HEK293 (cell line): ENCODE data around the gene TAS1R3.

Source experiments
- CTCF ChIA-PET: fragments of 350-600 bp; formaldehyde crosslinking; extraction: SDS; loops from one replicate; lab custom pipeline; 2021; ENCODE audit warnings: antibody characterized with exemption; lab: Yijun Ruan, JAX
- POLR2A ChIA-PET: fragments of 300-600 bp; formaldehyde crosslinking; extraction: SDS; loops from one replicate; lab custom pipeline; 2020; ENCODE audit warnings: antibody characterized with exemption, inconsistent platforms; lab: Yijun Ruan, JAX
- H3K27ac ChIP-seq: fragments of 200-500 bp; sonication (Bioruptor generic); 2 replicates; pipeline ENCODE4 v1.5.1; 2014; ENCODE audit warnings: low read depth, low read length, control low read depth, inconsistent platforms; ENCODE audit errors: extremely low read depth
- H3K36me3 ChIP-seq, 2 experiments: fragments of 200-500 bp in 1 of 2; sonication (Bioruptor generic) in 1 of 2; 1 replicate in 1 of 2; 2 replicates in 1 of 2; pipeline ENCODE4 v1.5.1; 2014 to 2017; ENCODE audit warnings: inconsistent platforms in 2 of 2, low read length in 2 of 2; ENCODE audit not compliant: control insufficient read depth in 2 of 2, insufficient read depth in 1 of 2
- H3K4me1 ChIP-seq: fragments of 200-500 bp; sonication (Bioruptor generic); 2 replicates; pipeline ENCODE4 v1.5.1; 2014; ENCODE audit warnings: mild to moderate bottlenecking, low read length, inconsistent platforms; ENCODE audit not compliant: control insufficient read depth, insufficient read depth
- H3K4me3 ChIP-seq: 2 replicates; pipeline ENCODE4 v1.5.1; 2011; ENCODE audit warnings: low read depth, mild to moderate bottlenecking, control low read depth, low read length, moderate library complexity
- H3K9me3 ChIP-seq: fragments of 200-500 bp; sonication (Bioruptor generic); 2 replicates; pipeline ENCODE4 v1.5.1; 2014; ENCODE audit warnings: low read depth, low read length, inconsistent platforms; ENCODE audit not compliant: control insufficient read depth, insufficient read depth
- BCL11A ChIP-seq: fragments of 450-650 bp; formaldehyde crosslinking; IDR thresholded peaks from 2 replicates; pipeline ENCODE4 v1.5.1; 2016; ENCODE audit warnings: low read depth, missing biosample characterization, missing genetic modification characterization
- GLI4 ChIP-seq: fragments of 450-650 bp; formaldehyde crosslinking; IDR thresholded peaks from 2 replicates; pipeline ENCODE4 v1.5.1; 2016; ENCODE audit warnings: missing biosample characterization, missing genetic modification characterization
- YY2 ChIP-seq: fragments of 450-650 bp; formaldehyde crosslinking; IDR thresholded peaks from 2 replicates; pipeline ENCODE4 v1.5.1; 2016; ENCODE audit warnings: missing biosample characterization, missing genetic modification characterization
- ZBTB17 ChIP-seq: fragments of 450-650 bp; formaldehyde crosslinking; IDR thresholded peaks from 2 replicates; pipeline ENCODE4 v1.5.1; 2016; ENCODE audit warnings: missing biosample characterization, missing genetic modification characterization
- ZBTB7A ChIP-seq: fragments of 450-650 bp; formaldehyde crosslinking; IDR thresholded peaks from 2 replicates; pipeline ENCODE4 v1.5.1; 2016; ENCODE audit warnings: low read depth, missing biosample characterization, missing genetic modification characterization
- ZFHX2 ChIP-seq: fragments of 450-650 bp; formaldehyde crosslinking; conservative IDR thresholded peaks from 2 replicates; pipeline ENCODE4 v1.5.1; 2016; ENCODE audit warnings: missing biosample characterization, missing genetic modification characterization
- ZFP37 ChIP-seq: fragments of 450-650 bp; formaldehyde crosslinking; IDR thresholded peaks from 2 replicates; pipeline ENCODE4 v1.5.1; 2016; ENCODE audit warnings: missing biosample characterization, missing genetic modification characterization
- ZNF112 ChIP-seq: fragments of 450-650 bp; formaldehyde crosslinking; IDR thresholded peaks from 2 replicates; pipeline ENCODE4 v1.5.0; 2017; ENCODE audit warnings: missing biosample characterization, missing genetic modification characterization
- ZNF140 ChIP-seq: fragments of 450-650 bp; formaldehyde crosslinking; IDR thresholded peaks from 2 replicates; pipeline ENCODE4 v1.5.1; 2016; ENCODE audit warnings: missing biosample characterization, missing genetic modification characterization
- ZNF175 ChIP-seq: fragments of 450-650 bp; formaldehyde crosslinking; IDR thresholded peaks from 2 replicates; pipeline ENCODE4 v1.5.1; 2016; ENCODE audit warnings: missing biosample characterization, missing genetic modification characterization
- ZNF214 ChIP-seq: fragments of 450-650 bp; formaldehyde crosslinking; IDR thresholded peaks from 2 replicates; pipeline ENCODE4 v1.5.1; 2017; ENCODE audit warnings: missing biosample characterization, mild to moderate bottlenecking, missing genetic modification characterization, borderline replicate concordance
- ZNF239 ChIP-seq: fragments of 450-650 bp; formaldehyde crosslinking; IDR thresholded peaks from 2 replicates; pipeline ENCODE4 v1.5.1; 2016; ENCODE audit warnings: missing biosample characterization, missing genetic modification characterization
- ZNF274 ChIP-seq, 2 experiments: fragments of 200-500 bp in 1 of 2; fragments of 450-650 bp in 1 of 2; sonication (Bioruptor generic) in 1 of 2; formaldehyde crosslinking in 1 of 2; IDR thresholded peaks; 2 replicates each; pipeline versions ENCODE4 v1.5.1 to v1.6.1; 2014 to 2016; ENCODE audit warnings: borderline replicate concordance in 1 of 2, inconsistent platforms in 1 of 2, low read length in 1 of 2, missing biosample characterization in 1 of 2, missing genetic modification characterization in 1 of 2
- ZNF341 ChIP-seq: fragments of 450-650 bp; formaldehyde crosslinking; IDR thresholded peaks from 2 replicates; pipeline ENCODE4; 2016; ENCODE audit warnings: low read depth, missing biosample characterization, missing genetic modification characterization
- ZNF530 ChIP-seq: fragments of 450-650 bp; formaldehyde crosslinking; IDR thresholded peaks from 2 replicates; pipeline ENCODE4 v1.5.1; 2016; ENCODE audit warnings: low read depth, missing biosample characterization, missing genetic modification characterization
- ZNF624 ChIP-seq: fragments of 450-650 bp; formaldehyde crosslinking; IDR thresholded peaks from 2 replicates; pipeline ENCODE4 v1.5.1; 2017; ENCODE audit warnings: missing biosample characterization, missing genetic modification characterization
- ZNF664 ChIP-seq: fragments of 450-650 bp; formaldehyde crosslinking; IDR thresholded peaks from 2 replicates; pipeline ENCODE4 v1.5.1; 2016; ENCODE audit warnings: missing biosample characterization, missing genetic modification characterization
- ZNF792 ChIP-seq: fragments of 450-650 bp; formaldehyde crosslinking; IDR thresholded peaks from 2 replicates; pipeline ENCODE4 v1.5.1; 2016; ENCODE audit warnings: missing biosample characterization, missing genetic modification characterization
- TF ChIP-seq, protein P1 (sequence below): fragments of 450-650 bp; formaldehyde crosslinking; IDR thresholded peaks from 2 replicates; pipeline ENCODE4 v1.5.1; 2016; ENCODE audit warnings: missing biosample characterization, missing genetic modification characterization, borderline replicate concordance
- TF ChIP-seq, protein P2 (sequence below): fragments of 450-650 bp; formaldehyde crosslinking; IDR thresholded peaks from 2 replicates; pipeline ENCODE4 v1.5.1; 2016; ENCODE audit warnings: missing biosample characterization, missing genetic modification characterization
- TF ChIP-seq, protein P3 (sequence below): fragments of 450-650 bp; formaldehyde crosslinking; IDR thresholded peaks from 2 replicates; pipeline ENCODE4 v1.5.1; 2016; ENCODE audit warnings: missing biosample characterization, missing genetic modification characterization
- TF ChIP-seq, protein P4 (sequence below): fragments of 450-650 bp; formaldehyde crosslinking; IDR thresholded peaks from 2 replicates; pipeline ENCODE4 v1.5.1; 2016; ENCODE audit warnings: missing biosample characterization, missing genetic modification characterization
- TF ChIP-seq, protein P5 (sequence below): fragments of 450-650 bp; formaldehyde crosslinking; IDR thresholded peaks from 2 replicates; pipeline ENCODE4 v1.5.1; 2016; ENCODE audit warnings: missing biosample characterization, missing genetic modification characterization

Gene TAS1R3

DNA sequence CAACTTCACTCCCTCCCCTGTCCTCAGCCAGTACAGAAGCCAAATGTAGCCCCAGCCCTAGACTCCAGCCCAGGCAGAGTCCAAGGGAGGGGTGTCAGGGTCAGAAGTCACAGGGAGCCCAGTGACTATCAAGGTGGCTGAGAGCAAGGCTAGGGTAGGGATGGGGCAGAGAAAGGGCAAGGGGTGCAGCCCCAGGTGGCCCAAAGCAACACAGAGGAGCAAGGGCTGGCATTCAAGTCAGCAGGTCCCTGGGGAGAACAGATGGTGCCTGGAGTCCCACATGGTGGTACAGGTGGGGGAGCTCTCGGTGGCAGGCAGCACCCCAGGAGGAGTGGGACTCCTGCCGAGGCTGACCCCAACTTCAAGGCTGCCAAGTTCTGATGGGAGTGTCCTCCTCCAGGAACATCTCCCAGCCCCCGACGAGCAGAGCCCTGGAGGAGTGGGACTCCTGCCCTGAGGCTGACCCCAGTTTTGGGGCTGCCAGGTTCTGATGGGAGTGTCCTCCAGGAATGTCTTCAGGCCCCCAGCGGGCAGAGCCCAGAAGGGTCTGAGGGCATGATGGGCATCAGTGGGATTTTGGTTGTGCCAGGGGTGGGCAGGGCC is 21.8 kb downstream of the TAS1R3 start (continued):
- TF ChIP-seq ZBTB7A (tag by site-specific recombination) = 0 out of 2 replicates have a peak, but pooled peaks have one; percentile 20
- no peak for TF ChIP-seq ZNF341 (tag by site-specific recombination)
- TF ChIP-seq, protein P1, sequence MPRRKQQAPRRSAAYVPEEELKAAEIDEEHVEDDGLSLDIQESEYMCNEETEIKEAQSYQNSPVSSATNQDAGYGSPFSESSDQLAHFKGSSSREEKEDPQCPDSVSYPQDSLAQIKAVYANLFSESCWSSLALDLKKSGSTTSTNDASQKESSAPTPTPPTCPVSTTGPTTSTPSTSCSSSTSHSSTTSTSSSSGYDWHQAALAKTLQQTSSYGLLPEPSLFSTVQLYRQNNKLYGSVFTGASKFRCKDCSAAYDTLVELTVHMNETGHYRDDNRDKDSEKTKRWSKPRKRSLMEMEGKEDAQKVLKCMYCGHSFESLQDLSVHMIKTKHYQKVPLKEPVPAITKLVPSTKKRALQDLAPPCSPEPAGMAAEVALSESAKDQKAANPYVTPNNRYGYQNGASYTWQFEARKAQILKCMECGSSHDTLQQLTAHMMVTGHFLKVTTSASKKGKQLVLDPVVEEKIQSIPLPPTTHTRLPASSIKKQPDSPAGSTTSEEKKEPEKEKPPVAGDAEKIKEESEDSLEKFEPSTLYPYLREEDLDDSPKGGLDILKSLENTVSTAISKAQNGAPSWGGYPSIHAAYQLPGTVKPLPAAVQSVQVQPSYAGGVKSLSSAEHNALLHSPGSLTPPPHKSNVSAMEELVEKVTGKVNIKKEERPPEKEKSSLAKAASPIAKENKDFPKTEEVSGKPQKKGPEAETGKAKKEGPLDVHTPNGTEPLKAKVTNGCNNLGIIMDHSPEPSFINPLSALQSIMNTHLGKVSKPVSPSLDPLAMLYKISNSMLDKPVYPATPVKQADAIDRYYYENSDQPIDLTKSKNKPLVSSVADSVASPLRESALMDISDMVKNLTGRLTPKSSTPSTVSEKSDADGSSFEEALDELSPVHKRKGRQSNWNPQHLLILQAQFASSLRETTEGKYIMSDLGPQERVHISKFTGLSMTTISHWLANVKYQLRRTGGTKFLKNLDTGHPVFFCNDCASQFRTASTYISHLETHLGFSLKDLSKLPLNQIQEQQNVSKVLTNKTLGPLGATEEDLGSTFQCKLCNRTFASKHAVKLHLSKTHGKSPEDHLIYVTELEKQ (tag by site-specific recombination) = no peak
- TF ChIP-seq, protein P2, sequence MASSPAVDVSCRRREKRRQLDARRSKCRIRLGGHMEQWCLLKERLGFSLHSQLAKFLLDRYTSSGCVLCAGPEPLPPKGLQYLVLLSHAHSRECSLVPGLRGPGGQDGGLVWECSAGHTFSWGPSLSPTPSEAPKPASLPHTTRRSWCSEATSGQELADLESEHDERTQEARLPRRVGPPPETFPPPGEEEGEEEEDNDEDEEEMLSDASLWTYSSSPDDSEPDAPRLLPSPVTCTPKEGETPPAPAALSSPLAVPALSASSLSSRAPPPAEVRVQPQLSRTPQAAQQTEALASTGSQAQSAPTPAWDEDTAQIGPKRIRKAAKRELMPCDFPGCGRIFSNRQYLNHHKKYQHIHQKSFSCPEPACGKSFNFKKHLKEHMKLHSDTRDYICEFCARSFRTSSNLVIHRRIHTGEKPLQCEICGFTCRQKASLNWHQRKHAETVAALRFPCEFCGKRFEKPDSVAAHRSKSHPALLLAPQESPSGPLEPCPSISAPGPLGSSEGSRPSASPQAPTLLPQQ (tag by site-specific recombination) = no peak
- no peak for TF ChIP-seq ZNF214 (tag by site-specific recombination)
- TF ChIP-seq ZNF239 = no peak
- TF ChIP-seq ZNF140 (tag by site-specific recombination) = no peak
- no peak for TF ChIP-seq ZNF112 (tag by site-specific recombination)
- TF ChIP-seq YY2 (tag by site-specific recombination) = no peak
- no peak for TF ChIP-seq ZNF530
- TF ChIP-seq BCL11A (tag by site-specific recombination) = peak; percentile 69; the same call in 1 of the 2 replicates
- TF ChIP-seq ZNF274 (IDR thresholded peaks at IDR 0.05; ENCODE audit: low read length) = no peak
- TF ChIP-seq ZNF274 (tag by site-specific recombination; IDR thresholded peaks at IDR 0.05; ENCODE audit: borderline replicate concordance) = no peak
- TF ChIP-seq ZBTB17 (tag by site-specific recombination) = no peak
- TF ChIP-seq ZNF664 (tag by site-specific recombination) = no peak
- no peak for TF ChIP-seq ZNF792

DNA sequence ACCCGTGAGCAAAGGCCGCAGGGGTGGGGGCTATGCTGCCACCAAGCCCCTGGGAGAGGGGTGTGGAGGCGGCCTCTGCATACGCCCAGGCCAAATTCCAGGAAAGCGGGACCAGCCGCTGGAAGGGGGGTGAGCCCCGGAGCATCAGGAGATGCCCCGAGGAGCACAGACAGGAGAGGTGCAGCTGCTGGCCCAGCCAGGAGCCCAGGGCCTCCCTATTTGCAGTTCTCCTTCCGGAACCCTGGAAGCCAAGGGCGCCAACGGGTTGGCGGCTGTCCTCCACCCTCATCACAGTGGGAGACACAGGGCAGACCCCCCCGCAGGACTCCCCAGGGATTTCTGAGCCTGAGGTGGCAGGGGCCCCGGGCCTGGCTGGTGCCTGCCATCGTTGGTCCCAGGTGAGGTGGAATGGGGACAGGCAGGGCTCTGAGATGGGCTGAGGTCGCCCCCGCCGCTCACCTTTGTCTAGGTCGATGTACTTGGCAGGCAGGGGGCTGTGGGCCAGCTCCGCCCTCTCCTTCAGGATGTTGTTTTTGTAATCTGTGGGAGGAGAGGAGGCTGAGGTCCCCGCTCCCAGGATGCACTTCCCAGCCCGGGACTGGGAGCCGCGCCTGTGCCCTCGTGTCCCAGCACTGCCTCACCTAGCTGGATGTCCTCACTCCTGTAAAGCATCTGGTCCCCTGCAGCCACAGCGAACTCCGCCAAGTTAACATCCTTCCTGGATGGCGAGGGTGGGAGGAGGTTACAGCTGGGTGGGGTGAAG is 22.5 kb downstream of the TAS1R3 start:
- no peaks in the 10 kb centered on the region for H3K36me3 ChIP-seq
- peaks cover 7% of the 10 kb centered on the region; the same call in 1 of the 2 replicates for H3K4me1 ChIP-seq
- POLR2A ChIA-PET = interaction anchor here (0.6 to 0.9 kb wide), 5 partner anchors 17 to 687 kb away, joined by 3 to 4 read pairs (median 3); partner anchors contain the start of gene AURKAIP1
- CTCF ChIA-PET = interaction anchor here (0.6 to 2.7 kb wide), 2 partner anchors 15 to 18 kb away, joined by 3 to 15 read pairs; no protein-coding TSS in a partner anchor
- H3K27ac ChIP-seq = no peak overlapping the region
- H3K9me3 ChIP-seq = no peaks in the 10 kb centered on the region
- H3K4me3 ChIP-seq = no peak overlapping the region
- TF ChIP-seq, protein P3, sequence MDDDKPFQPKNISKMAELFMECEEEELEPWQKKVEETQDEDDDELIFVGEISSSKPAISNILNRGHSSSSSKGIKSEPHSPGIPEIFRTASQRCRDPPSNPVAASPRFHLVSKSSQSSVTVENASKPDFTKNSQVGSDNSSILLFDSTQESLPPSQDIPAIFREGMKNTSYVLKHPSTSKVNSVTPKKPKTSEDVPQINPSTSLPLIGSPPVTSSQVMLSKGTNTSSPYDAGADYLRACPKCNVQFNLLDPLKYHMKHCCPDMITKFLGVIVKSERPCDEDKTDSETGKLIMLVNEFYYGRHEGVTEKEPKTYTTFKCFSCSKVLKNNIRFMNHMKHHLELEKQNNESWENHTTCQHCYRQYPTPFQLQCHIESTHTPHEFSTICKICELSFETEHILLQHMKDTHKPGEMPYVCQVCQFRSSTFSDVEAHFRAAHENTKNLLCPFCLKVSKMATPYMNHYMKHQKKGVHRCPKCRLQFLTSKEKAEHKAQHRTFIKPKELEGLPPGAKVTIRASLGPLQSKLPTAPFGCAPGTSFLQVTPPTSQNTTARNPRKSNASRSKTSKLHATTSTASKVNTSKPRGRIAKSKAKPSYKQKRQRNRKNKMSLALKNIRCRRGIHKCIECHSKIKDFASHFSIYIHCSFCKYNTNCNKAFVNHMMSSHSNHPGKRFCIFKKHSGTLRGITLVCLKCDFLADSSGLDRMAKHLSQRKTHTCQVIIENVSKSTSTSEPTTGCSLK (tag by site-specific recombination) = no peak
- TF ChIP-seq ZNF239 (no peak), ZFP37 (no peak), GLI4 (tag by site-specific recombination) (no peak), ZFHX2 (peak; percentile 83), ZNF175 (tag by site-specific recombination) (no peak), ZNF624 (no peak)
- TF ChIP-seq, protein P4, sequence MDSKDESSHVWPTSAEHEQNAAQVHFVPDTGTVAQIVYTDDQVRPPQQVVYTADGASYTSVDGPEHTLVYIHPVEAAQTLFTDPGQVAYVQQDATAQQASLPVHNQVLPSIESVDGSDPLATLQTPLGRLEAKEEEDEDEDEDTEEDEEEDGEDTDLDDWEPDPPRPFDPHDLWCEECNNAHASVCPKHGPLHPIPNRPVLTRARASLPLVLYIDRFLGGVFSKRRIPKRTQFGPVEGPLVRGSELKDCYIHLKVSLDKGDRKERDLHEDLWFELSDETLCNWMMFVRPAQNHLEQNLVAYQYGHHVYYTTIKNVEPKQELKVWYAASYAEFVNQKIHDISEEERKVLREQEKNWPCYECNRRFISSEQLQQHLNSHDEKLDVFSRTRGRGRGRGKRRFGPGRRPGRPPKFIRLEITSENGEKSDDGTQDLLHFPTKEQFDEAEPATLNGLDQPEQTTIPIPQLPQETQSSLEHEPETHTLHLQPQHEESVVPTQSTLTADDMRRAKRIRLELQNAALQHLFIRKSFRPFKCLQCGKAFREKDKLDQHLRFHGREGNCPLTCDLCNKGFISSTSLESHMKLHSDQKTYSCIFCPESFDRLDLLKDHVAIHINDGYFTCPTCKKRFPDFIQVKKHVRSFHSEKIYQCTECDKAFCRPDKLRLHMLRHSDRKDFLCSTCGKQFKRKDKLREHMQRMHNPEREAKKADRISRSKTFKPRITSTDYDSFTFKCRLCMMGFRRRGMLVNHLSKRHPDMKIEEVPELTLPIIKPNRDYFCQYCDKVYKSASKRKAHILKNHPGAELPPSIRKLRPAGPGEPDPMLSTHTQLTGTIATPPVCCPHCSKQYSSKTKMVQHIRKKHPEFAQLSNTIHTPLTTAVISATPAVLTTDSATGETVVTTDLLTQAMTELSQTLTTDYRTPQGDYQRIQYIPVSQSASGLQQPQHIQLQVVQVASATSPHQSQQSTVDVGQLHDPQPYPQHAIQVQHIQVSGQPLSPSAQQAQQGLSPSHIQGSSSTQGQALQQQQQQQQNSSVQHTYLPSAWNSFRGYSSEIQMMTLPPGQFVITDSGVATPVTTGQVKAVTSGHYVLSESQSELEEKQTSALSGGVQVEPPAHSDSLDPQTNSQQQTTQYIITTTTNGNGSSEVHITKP (tag by site-specific recombination) = no peak; the same call in 1 of the 2 replicates
- TF ChIP-seq, protein P5, sequence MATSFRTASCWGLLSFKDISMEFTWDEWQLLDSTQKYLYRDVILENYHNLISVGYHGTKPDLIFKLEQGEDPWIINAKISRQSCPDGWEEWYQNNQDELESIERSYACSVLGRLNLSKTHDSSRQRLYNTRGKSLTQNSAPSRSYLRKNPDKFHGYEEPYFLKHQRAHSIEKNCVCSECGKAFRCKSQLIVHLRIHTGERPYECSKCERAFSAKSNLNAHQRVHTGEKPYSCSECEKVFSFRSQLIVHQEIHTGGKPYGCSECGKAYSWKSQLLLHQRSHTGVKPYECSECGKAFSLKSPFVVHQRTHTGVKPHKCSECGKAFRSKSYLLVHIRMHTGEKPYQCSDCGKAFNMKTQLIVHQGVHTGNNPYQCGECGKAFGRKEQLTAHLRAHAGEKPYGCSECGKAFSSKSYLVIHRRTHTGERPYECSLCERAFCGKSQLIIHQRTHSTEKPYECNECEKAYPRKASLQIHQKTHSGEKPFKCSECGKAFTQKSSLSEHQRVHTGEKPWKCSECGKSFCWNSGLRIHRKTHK = no peak
